Fibroblast of skin of right quadriceps (primary cell): ENCODE results near the gene MYO16.

Experiments used
- DNase-seq: peaks from one replicate; pipeline ENCODE4 v3.0.0-alpha.2; 2013

The MYO16 gene

DNA sequence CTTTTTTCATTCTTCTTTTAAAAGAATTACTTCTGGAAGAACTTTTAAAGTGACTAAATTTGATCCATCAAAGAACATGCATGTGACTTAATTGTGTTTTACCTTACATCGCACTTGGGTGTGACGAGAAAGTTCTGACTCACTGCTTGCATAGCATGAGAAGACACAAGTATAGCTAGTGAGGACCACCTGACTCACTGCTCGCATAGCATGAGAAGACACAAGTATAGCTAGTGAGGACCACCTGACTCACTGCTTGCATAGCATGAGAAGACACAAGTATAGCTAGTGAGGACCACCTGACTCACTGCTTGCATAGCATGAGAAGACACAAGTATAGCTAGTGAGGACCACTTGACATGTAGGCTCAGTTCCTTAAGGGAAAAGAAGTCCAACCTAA is 362.0 kb downstream of the MYO16 start:
- peak; percentile 39 for DNase-seq

DNA sequence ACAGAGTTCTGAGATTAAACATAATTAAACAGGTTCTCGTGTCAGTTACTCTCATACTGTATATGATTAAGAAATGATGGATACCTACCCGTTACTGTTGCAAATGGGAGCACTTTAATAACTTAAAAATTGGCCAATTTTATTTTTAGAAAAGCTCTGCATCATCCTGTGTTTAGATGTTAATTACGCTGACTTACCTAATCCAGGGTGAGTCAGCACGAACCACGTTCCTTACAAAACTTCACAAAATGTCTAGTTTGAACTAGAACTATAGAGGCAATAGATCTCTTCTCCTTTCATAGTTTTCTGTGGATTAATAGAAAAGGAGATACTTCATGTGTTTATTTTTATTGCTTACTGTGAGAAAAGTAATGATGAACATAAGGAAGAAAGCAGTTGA is 363.9 kb downstream of the MYO16 start:
- DNase-seq, result peak; percentile 39

DNA sequence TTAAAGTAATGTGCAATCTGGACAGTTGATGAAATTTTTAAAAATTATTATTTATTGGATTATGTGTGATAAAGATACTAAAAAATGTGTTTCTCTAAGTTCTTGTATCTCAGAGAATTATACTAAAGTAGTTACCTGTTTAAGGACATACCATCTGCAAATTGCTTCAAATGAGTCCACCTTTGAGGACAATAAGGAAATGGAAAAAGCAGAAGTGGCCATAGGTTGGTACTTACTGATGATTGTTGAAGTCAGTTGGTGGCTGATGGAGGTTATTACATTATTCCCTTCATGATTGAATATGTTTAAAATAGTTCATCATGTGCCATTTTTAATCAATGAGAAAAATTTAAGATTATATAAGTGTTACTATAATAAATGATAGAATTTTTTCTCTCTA is 367.0 kb downstream of the MYO16 start:
- DNase-seq, result no peak

DNA sequence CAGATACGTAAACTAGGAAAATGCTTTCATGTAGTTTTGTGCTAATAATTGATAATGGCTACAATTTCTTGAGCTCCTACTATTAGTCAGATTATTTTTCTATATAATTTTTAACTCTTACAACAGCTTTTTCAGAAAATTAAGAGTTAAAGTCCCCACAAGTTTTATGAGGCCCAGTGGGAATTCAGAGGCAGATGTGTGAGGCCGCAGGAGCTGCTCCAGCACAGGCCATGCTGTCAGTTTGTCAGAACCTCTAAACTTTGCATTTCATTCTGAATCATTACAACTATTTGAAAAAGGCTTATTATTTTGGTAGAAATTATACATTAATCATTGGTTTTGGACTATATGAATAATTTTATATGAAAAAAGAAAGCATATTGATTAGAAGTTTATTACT is 370.8 kb downstream of the MYO16 start:
- DNase-seq, result no peak

DNA sequence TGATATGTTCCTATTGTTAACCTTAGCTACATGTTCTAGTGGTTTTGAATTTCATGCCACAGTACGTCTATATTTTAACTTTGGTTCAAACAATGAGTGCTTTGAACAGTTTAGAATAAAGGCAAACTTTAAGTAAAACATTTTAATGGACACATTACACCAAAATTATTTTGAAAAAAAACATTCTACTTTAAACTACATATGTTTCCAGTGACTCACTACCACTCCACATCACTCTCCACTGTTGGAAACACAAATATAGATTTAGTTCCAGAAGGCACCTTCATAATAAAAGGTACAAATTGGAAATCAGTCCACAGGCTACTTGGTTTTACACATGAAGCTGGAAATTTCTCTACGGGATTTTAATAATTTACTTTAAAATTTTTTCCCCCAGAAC is 373.5 kb downstream of the MYO16 start:
- no peak for DNase-seq

DNA sequence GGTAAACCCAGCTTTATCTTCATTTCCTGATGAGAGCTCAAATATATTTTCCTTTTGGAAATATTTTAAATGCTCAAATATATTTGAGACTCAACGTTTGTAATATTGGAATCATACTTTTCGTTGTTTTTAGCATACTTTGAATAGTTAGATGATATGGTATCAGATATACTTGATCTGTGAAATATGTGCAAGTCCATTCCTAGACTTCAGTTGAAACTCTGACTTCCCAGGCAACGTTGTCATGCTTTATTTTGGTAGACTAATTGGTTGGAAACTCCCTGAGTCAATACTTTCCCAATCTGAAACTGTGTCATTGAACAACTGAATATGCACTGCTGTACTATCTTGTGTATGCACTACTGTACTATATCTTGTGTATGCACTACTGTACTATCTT is 378.5 kb downstream of the MYO16 start:
- no peak for DNase-seq

DNA sequence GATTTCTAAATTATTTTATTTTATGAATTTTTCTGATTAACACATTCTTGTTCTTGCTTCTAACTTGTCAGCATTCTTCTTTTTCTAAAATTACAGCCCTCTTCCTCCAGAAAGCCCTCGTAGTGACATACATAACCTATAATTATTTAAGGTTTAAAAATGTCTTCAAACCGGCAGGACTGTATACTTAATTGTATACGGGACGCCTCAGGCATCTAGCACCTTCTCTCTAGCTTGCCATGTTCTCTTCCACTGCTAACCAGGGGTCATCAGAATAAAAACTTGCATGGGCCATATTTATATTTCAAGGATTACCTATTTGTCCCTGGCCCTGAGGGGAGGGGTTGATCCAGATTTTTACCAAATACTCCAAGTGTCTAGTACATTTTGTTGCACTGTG is 380.3 kb downstream of the MYO16 start:
- DNase-seq, result no peak

DNA sequence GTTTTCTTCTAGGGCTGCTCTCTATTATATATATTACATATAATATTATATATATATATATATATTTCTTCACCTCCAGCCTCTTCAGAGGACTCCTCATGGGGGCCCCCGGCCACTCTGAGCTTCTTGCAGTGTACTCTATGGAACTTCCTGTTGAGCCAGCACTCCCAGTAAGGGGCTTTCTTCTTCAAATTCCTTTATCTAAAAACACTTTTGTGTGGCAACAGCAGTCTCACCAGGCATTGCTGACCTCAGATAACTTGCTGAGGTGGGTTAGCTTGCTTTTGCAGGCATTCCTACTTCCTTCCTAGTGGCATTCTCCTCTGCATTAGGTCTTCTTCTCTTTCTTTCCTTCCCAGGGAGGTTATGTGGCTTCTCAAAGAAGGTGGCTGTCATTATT is 381.5 kb downstream of the MYO16 start:
- no peak for DNase-seq

DNA sequence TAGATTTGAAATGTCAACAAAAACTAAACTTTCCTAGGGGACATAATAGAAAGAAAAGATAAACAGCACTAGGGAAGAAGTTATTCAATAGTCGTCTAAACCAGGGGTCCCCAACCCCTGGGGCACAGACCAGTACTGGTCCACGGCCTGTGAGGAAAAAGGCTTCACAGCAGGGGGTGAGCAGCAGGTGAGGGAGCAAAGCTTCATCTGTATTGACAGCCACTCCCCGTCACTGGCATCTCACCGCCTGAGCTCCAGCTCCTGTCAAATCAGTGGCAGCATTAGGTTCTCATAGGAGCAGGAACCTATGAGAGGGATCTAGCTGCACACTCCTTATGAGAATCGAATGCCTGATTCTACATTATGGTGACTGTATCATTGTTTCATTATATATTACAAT is 382.7 kb downstream of the MYO16 start:
- DNase-seq, result no peak

DNA sequence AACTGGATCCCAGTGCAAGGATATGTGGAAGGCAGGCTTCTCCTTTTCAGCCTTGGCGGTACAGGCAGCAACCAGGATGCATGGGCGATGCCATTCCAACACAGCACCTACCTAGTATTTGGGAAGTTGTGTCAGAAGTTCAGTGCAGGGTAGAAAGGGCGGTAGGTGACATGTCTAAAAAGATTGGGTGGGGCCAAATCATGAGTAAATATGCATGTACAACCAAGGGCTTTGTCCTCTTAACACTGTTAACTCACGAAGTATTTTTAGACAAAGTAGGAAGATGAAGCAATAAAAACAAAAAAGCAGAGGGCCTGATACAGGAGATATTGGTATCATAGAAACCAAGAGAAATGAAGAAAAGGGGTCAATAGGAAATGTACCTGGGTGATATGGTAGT is 392.1 kb downstream of the MYO16 start:
- no peak for DNase-seq

DNA sequence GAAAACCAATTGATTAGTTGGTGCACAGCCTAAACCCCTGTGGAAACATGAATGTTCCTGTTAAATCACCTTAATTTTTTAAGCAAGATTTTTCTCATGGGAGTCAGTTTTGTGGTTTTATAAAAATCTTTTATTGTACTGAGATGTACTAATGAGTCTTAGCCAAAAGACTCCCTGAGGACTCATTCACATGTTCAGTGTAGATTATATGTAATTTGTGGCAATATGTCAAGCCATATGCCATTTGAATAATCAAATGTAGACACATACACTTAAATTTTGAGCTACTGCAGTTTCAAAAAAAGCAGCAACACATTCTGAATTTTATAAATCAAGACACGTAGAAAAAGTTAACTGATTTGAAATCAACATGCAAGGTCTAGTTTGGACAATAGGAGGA is 395.2 kb downstream of the MYO16 start:
- DNase-seq, result no peak

DNA sequence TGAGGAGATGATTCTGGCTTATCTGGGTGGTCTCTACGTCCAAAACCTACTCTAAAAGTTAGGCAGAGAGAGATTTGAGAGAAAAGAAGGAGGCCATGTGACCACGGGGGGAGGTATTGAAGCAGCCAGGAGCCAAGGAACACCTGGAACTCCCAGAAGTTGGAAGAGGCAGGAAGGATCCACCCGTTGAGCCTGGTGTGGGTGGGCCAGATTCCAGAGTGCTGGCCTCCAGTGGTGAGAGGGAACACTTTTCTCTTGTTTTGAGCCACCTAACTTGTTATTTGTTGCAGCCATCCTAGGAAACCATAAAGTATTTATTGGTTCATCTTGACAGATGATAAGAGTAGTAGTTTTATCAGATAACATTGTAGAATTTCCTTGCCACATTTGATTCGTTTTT is 396.9 kb downstream of the MYO16 start:
- no peak for DNase-seq

DNA sequence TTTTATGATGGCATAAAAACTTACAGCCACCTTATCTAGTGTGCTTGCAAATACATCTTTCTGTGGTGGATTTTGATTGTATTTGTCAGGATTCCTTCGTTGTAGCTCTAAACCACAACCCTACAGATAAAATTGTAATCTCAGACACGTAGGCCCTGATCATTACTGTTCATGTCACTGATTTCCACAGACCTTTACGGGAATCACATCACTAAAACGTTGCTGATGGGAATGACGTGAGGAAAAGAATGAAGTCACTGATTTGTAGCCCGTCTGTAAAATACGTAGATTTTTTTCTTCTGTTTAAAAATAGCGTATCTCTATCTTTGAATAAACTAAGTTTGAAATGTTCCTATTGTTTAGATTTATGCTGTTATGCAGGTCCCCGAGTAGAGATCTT is 399.2 kb downstream of the MYO16 start:
- no peak for DNase-seq

DNA sequence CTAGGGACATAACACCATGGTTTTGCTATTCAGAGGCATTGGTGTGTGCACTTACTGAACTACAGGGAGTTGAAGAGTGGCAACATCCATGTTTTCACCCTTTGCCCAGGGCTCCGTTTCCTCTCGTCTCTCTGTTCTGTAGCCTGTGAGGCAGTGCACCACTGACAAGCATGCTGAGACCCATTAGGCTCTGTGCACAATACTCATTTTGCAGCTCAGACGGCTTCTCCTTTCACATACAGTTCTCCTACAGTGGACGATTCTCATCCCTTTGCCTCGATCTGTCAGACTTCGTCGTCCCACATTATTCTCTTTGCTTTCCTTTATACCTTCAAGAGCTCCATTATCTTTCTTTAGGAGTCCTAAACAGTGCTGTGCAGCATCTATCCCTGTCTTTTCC is 403.7 kb downstream of the MYO16 start:
- DNase-seq, result no peak

DNA sequence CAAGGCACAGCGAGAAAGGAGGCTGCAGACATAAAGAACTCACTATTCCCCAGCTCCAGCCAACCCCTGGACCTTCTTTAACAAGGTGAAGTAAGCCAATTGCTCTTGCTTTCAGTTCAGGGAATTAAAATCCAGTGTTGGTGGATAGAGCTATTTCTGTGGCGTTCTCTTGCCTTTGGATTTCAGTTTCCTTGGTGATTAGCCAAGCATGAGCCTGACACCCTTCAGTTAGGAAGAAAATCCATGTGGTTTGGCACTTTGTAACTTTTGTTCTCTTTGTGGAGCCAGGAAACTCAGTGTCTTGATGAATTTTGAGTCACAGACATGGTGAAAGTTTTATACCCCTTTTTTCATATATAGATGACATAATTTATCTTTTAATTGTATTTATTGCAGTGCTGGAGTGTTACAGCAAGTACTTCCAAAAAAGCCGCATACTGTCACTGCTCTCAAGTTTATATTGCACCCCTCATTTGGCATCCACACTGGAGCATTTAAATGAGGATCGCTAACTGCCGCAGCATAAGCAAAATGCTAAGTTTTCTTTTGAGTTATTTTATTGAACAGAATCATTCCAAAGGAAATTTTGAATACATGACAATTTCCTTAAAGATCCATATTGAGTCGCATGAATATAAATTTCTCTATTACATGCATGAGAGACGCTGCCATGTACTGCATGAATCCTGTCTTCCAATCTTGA is 406.8 kb downstream of the MYO16 start:
- DNase-seq, result peak; percentile 37

DNA sequence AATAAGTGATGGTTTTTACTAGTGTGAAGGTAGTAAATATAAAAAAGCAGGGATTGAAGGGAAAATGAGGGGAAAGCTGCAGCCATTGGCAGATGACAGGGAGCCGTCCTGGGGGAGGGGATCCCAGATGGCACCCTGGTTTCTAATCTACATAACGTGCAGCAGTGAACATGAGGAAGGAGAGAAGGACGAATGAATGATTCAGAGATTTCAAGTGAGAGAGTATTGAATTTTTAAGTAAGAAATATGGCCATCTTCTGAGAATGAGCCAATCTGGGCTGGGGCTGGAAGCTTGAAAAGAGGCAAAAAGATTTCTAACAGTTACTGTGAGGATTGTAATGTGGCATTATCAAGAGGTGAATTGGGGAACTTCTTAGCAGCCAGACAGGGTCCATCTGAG is 414.2 kb downstream of the MYO16 start:
- DNase-seq, result no peak

DNA sequence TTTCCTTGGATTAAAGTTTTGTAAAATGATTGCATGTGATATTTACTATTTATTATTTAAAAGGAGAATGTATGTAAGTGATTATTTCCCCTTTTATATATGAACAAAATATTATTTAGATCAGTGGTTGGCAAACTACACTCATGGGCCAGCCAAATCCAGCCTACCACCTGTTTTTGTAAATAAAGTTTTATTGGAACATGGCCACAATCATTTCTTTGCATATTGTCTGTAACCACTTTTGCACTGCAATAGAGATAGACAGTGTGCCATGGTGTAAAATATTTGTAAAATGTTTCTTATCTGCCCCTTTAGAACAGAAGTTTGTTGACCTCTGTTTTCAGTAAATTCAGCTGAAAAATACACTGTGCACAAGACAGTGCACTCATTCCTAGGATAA is 426.4 kb downstream of the MYO16 start:
- no peak for DNase-seq

DNA sequence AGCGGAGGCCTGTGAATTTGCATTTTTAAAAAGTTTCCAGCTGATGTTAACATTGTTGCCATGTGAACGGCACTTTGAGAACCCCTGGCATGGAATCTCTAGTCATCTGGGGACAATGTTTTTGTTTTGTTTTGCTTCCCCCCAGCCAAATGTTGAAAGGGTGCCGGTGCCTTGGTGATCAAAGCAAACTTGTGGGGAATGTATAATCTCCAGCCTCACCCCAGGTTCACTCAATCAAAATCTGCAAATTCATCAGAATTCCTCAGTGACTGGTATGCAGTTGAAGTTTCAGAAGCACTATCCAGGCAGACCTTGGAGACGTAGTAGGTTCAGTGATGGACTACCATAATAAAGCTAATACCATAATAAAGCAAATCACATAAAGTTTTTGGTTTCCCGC is 428.7 kb downstream of the MYO16 start:
- no peak for DNase-seq

DNA sequence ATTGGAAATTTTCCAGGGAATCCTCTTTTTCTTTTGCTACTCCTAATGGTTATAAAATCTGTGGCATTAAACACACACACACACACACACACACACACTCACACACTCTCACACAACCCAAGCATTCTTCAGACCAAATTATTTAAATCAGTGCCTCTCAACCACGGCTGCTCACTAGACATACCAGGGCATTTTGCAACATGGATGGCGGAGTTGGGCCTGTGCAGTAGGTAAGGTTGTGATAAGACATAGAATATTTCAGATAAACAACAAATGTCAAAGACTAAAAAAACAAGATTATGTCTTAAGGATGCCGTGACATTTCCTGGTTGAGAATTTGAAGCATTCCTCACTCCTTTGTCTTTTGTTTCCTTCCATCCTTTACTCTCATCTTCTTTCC is 443.1 kb downstream of the MYO16 start:
- DNase-seq, result no peak

DNA sequence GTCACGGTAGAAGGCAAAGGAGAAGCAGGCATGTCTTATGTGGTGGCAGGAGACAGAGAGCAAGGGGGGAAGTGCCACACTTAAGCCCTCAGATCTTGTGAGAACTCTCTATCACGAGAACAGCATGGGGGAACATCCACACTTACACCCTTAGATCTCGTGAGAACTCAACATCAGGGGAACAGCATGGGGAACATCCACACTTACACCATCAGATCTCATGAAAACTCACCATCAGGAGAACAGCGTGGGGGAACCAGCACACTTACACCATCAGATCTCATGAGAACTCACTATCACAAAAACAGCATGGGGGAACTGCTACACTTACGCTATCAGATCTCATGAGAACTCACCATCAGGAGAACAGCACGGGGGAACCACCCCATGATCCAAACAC is 445.0 kb downstream of the MYO16 start:
- DNase-seq, result no peak

DNA sequence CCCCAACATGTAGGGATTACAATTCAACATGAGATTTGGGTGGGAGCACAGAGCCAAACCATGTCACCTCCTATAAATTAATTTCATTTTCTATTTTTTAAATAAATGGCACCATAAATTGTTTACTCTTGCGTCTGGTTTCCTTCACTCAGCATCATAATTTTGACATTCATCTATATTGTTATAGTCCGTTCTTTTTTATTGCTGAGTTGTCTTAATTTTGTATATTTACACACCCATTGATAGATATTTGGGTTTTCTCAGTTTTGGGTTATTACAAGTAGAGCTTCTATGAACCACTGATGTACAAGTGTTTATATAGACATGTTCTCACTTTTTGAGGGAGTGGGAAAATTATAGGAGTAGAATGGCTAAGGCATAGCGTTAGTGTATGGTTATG is 445.4 kb downstream of the MYO16 start:
- no peak for DNase-seq

DNA sequence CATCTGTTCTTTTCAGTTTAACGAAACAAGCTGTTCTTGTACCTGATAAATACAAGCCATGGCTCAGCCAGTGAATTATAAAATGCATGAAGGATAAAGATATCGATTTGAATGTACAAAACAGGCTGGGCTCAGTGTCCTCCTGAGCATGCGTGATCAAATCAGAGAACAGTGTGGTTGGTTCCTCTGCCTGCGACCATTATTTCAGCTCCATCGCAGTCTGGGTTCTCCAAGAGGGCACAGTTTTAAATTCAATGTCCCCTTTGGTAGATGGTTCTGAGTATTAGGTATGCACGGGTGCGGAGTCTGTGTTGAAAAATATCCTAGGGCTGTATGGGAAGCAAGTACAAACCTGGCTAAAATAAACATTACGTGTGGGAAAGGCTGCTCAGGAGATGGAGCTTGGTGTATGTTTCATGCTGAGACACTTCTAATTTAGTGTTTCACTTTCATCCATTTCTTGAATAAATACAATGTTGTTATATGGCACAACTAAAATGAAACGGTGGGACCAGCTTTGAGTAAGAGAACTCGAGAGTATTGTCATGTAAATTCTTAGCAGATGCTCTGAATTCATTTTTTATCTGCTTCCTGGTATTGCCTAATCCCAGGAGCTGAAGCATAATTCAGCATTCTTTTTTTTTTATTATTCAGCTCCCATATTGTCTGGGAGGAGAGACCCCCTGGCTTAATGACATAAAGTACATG is 458.7 kb downstream of the MYO16 start:
- no peak for DNase-seq

DNA sequence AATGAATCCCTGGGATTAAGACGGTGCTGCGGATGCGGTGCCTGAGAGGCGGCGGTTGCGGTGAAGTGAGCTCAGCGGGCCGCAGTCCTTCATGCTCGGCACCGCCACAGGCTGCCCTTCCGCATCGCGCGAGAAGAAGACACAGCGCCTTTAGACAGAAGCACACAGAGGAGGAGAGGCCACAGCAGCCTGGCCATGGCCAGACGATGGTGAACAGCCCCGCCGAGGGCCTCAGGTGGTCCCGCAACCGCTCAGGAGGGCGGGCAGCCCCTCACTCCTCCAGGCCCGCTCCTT is 459.2 kb downstream of the MYO16 start:
- DNase-seq, result no peak

DNA sequence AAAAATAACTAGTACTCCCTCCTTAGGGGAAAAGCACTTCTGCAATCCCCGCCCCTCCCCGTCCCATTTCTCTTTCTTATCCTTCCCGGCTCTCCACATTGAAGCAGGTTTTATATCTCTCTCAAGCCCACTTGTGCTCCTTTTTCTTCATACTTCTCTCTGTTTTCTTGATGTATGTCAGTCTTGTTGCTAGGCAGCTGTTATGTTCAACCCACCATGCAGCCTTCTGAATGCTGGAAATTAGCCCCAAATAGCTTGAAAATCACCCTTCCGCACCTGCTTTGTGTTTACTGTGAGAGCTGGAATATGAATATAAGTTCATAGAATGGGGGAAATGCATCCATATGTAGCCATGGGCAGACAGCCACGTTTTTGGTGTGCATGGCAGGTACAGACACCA is 461.4 kb downstream of the MYO16 start:
- DNase-seq, result no peak

DNA sequence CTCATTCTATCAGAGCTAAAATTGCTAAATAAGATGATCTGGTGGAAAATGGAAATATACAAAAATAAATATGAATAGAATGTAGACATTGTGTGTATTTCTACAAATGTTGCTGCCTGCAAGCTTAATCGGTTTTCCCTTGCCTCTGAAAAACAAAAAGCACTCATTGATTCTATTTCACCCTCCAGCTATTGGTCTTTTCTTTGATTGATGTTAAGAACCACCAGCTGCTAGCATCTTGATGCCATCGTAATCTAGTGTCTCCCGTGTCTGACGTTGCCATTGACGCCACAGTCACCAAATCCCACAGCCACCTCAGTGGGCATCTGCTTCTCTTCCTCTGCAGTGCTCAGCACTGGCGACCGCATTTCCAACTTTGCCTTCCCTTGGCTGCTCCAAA is 461.8 kb downstream of the MYO16 start:
- DNase-seq, result no peak
